B cell (primary cell): ENCODE measurements around the gene CAPN14. TPM values are rescaled to one million over a fixed set of nuclear protein-coding genes. Genes with fewer than 3 reads are reported as not detected.

Experiments
- ATAC-seq: fragments of 200-7000 bp; cut with Tn5 transposase; one replicate; pipeline ENCODE4 v1.10.0; 2021; ENCODE audit warnings: low read depth, mild to moderate bottlenecking, moderate number of reproducible peaks, moderate library complexity
- CTCF ChIA-PET: fragments of 350-600 bp; sonication (Branson Sonifier 250); formaldehyde crosslinking; loops from one replicate; lab custom pipeline; 2021; ENCODE audit warnings: antibody characterized with exemption, inconsistent platforms; lab: Charles Lee
- POLR2A ChIA-PET: fragments of 350-600 bp; sonication (Branson Sonifier 250); formaldehyde crosslinking; loops from one replicate; lab custom pipeline; 2021; ENCODE audit warnings: antibody characterized with exemption; lab: Charles Lee
- DNase-seq: peaks from one replicate; pipeline ENCODE4 v3.0.0; 2013
- H2AFZ ChIP-seq: 2 replicates; pipeline ENCODE4 v1.6.1; 2012; ENCODE audit warnings: mild to moderate bottlenecking, low read depth, low read length; ENCODE audit not compliant: insufficient read depth, poor library complexity, severe bottlenecking
- H3K27ac ChIP-seq, 2 donors: 1 replicate in 1 of 2; 2 replicates in 1 of 2; pipeline ENCODE4 v1.5.1; 2012 to 2013; ENCODE audit warnings: low read length in 2 of 2, mild to moderate bottlenecking in 2 of 2, moderate library complexity in 1 of 2
- H3K27me3 ChIP-seq, 4 experiments: fragments of 200-600 bp in 1 of 4; sonication (generic) in 1 of 4; replicated peaks in 1 of 4; 1 replicate in 2 of 4; 2 replicates in 2 of 4; pipeline versions ENCODE4 v1.6.1 to v1.7.0; 2013 to 2016; ENCODE audit warnings: low read length in 3 of 4, mild to moderate bottlenecking in 2 of 4, mixed read lengths in 1 of 4, moderate library complexity in 1 of 4; ENCODE audit not compliant: insufficient read depth in 4 of 4, control insufficient read depth in 3 of 4; ENCODE audit errors: control extremely low read depth in 1 of 4
- H3K36me3 ChIP-seq, 2 experiments: replicated peaks in 1 of 2; 1 replicate in 1 of 2; 2 replicates in 1 of 2; pipeline versions ENCODE4 v1.6.1 to v1.7.1; 2013; ENCODE audit warnings: low read length in 1 of 2; ENCODE audit not compliant: insufficient read depth in 2 of 2, control insufficient read depth in 1 of 2; ENCODE audit errors: control extremely low read depth in 1 of 2, extremely low read depth in 1 of 2
- H3K4me1 ChIP-seq, 2 donors: fragments of 200-600 bp in 1 of 2; sonication (generic) in 1 of 2; 1 replicate in 1 of 2; 2 replicates in 1 of 2; pipeline versions ENCODE4 v1.5.1 to v1.6.1; 2013 to 2017; ENCODE audit warnings: low read length in 2 of 2; ENCODE audit not compliant: control insufficient read depth in 2 of 2, insufficient read depth in 2 of 2
- H3K4me2 ChIP-seq: replicated peaks from 2 replicates; pipeline ENCODE3; 2012; ENCODE audit warnings: mild to moderate bottlenecking, low read depth, low read length; ENCODE audit not compliant: poor library complexity, severe bottlenecking
- H3K4me3 ChIP-seq, 5 experiments: fragments of 200-600 bp in 1 of 5; sonication (generic) in 1 of 5; 1 replicate in 3 of 5; 2 replicates in 2 of 5; pipeline versions ENCODE4 v1.5.1 to v1.7.0; 2011 to 2016; ENCODE audit warnings: low read length in 4 of 5, mild to moderate bottlenecking in 4 of 5, low read depth in 2 of 5, control low read depth in 1 of 5, moderate library complexity in 1 of 5; ENCODE audit not compliant: insufficient read depth in 1 of 5; ENCODE audit errors: control extremely low read depth in 1 of 5, extremely low read depth in 1 of 5
- H3K79me2 ChIP-seq: fragments of 200-600 bp; sonication (generic); one replicate; pipeline ENCODE4 v1.6.0; 2016; ENCODE audit warnings: low read length; ENCODE audit not compliant: control insufficient read depth, insufficient read depth
- H3K9ac ChIP-seq: fragments of 200-600 bp; sonication (generic); 2 replicates; pipeline ENCODE4 v1.6.1; 2017; ENCODE audit warnings: mild to moderate bottlenecking, low read length, moderate library complexity
- H3K9me3 ChIP-seq, 3 donors: one replicate each; pipeline versions ENCODE4 v1.6.1 to v1.7.1; 2013; ENCODE audit warnings: low read length in 2 of 3; ENCODE audit not compliant: control insufficient read depth in 2 of 3, insufficient read depth in 1 of 3; ENCODE audit errors: control extremely low read depth in 1 of 3
- H4K20me1 ChIP-seq: 2 replicates; pipeline ENCODE4 v1.6.0; 2012; ENCODE audit warnings: mild to moderate bottlenecking, low read length; ENCODE audit not compliant: insufficient read depth, control insufficient read depth, poor library complexity, severe bottlenecking
- H3K27ac Mint-ChIP-seq: one replicate; pipeline ENCODE4 v1.8.0; 2021; ENCODE audit warnings: mixed read lengths
- H3K27me3 Mint-ChIP-seq: one replicate; pipeline ENCODE4 v1.8.0; 2021; ENCODE audit warnings: mixed read lengths
- H3K4me1 Mint-ChIP-seq: one replicate; pipeline ENCODE4 v1.8.0; 2021; ENCODE audit warnings: mixed read lengths
- H3K4me3 Mint-ChIP-seq: one replicate; pipeline ENCODE4 v1.8.0; 2021; ENCODE audit warnings: mixed read lengths
- H3K9me3 Mint-ChIP-seq: one replicate; pipeline ENCODE4 v1.8.0; 2022; ENCODE audit warnings: mixed read lengths; ENCODE audit not compliant: insufficient read depth
- CTCF ChIP-seq: fragments of 200-600 bp; IDR thresholded peaks from one replicate; pipeline ENCODE4 v1.8.0; 2022; ENCODE audit warnings: antibody characterized with exemption, mild to moderate bottlenecking
- EZH2 ChIP-seq: IDR thresholded peaks from 2 replicates; pipeline ENCODE4 v1.6.1; 2012; ENCODE audit warnings: borderline replicate concordance, low read depth, mild to moderate bottlenecking, moderate library complexity, low read length; ENCODE audit not compliant: insufficient read depth, poor library complexity, severe bottlenecking
- WGBS: methylation state at CpG from one replicate; pipeline ENCODE4 v1.1.5; 2013; ENCODE audit warnings: missing lambda C conversion rate; ENCODE audit not compliant: insufficient coverage; 5-methylcytosine and 5-hydroxymethylcytosine counted together
- intact Hi-C: fragments of 100-400 bp; cut with micrococcal nuclease; formaldehyde crosslinking; loops from one replicate; pipeline ENCODE4 v1.10.0; 2022
- polyA plus RNA-seq: library from polyadenylated mRNA; depleted of rRNA; stranded (reverse); fragments of >200 nt; gene quantifications from 2 replicates; pipeline ENCODE4 v1.2.3, GENCODE V29; 2012
- total RNA-seq, 2 donors: library from RNA; stranded (reverse); fragments of 120-200 nt in 1 of 2; gene quantifications; 1 replicate in 1 of 2; 2 replicates in 1 of 2; pipeline versions ENCODE4 v1.2.3 to v1.2.4, GENCODE V29; 2013 to 2022

Gene CAPN14
- total and polyA plus RNA-seq, 2 donors (not counting 1 experiment from before 2014, with no cell fraction given) = 2.5 to 7.8 TPM

- peaks cover 0 to 8% of the 10 kb centered on the region in 2 donors for H3K4me1 ChIP-seq
- ChIA-PET CTCF (interaction anchor here (1.2 to 1.4 kb wide), 3 partner anchors 63 to 329 kb away, joined by 3 to 5 read pairs (median 3); no protein-coding TSS in a partner anchor), POLR2A (no interaction called here)
- no peak for DNase-seq
- no peaks in the 10 kb centered on the region for H3K9me3 ChIP-seq
- no peak overlapping the region for H3K27ac ChIP-seq
- no peak overlapping the region for H3K27ac Mint-ChIP-seq
- no peaks in the 10 kb centered on the region for H3K27me3 ChIP-seq
- H3K9me3 Mint-ChIP-seq = no peaks in the 10 kb centered on the region
- no peak overlapping the region for H3K4me3 ChIP-seq
- H3K9ac ChIP-seq = no peak overlapping the region
- WGBS = 96% methylated on average over 11 of the region's 12 CpGs
- intact Hi-C loops = no loop called here
- H3K27me3 Mint-ChIP-seq = no peaks in the 10 kb centered on the region
- no peak for TF ChIP-seq EZH2
- TF ChIP-seq CTCF = no peak
- no peak overlapping the region for H3K4me2 ChIP-seq
- H3K4me1 Mint-ChIP-seq = peaks cover 13% of the 10 kb centered on the region
- H3K36me3 ChIP-seq = peaks cover 1 to 8% of the 10 kb centered on the region in 2 experiments
- no peak overlapping the region for H3K4me3 Mint-ChIP-seq
- no peak for ATAC-seq
- H4K20me1 ChIP-seq = no peaks in the 10 kb centered on the region
- no peak overlapping the region for H2AFZ ChIP-seq
- no peaks in the 10 kb centered on the region for H3K79me2 ChIP-seq
These were observed 24.4 kb downstream of the CAPN14 start for GRCh38 chr2:31192851-31193392.

- intact Hi-C loops = no loop called here
- Histone ChIP-seq H4K20me1 (no peaks in the 10 kb centered on the region), H3K4me1 (peaks cover 0 to 8% of the 10 kb centered on the region in 2 donors), H3K4me3 (no peak overlapping the region), H3K9ac (no peak overlapping the region), H2AFZ (no peak overlapping the region), H3K27me3 (no peaks in the 10 kb centered on the region), H3K27ac (no peak overlapping the region), H3K79me2 (no peaks in the 10 kb centered on the region), H3K9me3 (no peaks in the 10 kb centered on the region), H3K36me3 (peaks cover 1 to 8% of the 10 kb centered on the region in 2 experiments), H3K4me2 (no peak overlapping the region)
- Mint-ChIP-seq H3K9me3 (no peaks in the 10 kb centered on the region), H3K27me3 (no peaks in the 10 kb centered on the region), H3K27ac (no peak overlapping the region), H3K4me3 (no peak overlapping the region), H3K4me1 (peaks cover 13% of the 10 kb centered on the region)
- CTCF ChIA-PET = no interaction called here
- TF ChIP-seq EZH2 (no peak), CTCF (no peak)
- POLR2A ChIA-PET = no interaction called here
- ATAC-seq (no peak), DNase-seq (no peak)
- 100% methylated on average over 1 of the region's 2 CpGs for WGBS
These were observed 24.9 kb downstream of the CAPN14 start for GRCh38 chr2:31192396-31192795.
